ENCODE measurements around the gene CD44. TPM values are rescaled to one million over a fixed set of nuclear protein-coding genes. Genes with fewer than 3 reads are reported as not detected.

Gene CD44
- total RNA-seq, 4 donors from 2014 or later, result 861 to 1,282 (median 914) TPM

GRCh38 chr11:35122308-35122707 lies 16.7 kb upstream of the CD44 start:
- intact Hi-C loops (cut with DNase I; ENCODE audit: low total_unique reads), result loop anchor here (10.0 kb wide), 1 partner anchor 88 kb away; no protein-coding TSS in a partner anchor
- H3K4me3 ChIP-seq (ENCODE audit: low read depth, poor library complexity, severe bottlenecking), result no peak overlapping the region
- 85 to 87% methylated on average over 1 of the region's 1 CpG for WGBS, 2 donors
- TF ChIP-seq CTCF (IDR thresholded peaks at IDR 0.05) (no peak), POLR2A (IDR thresholded peaks at IDR 0.05) (no peak)
- no peak for DNase-seq (ENCODE audit: low spot score in 2 of 2)

- TF ChIP-seq POLR2A (IDR thresholded peaks at IDR 0.05) (no peak), CTCF (IDR thresholded peaks at IDR 0.05) (no peak)
- no peak for DNase-seq (ENCODE audit: low spot score in 2 of 2)
- 85 to 87% methylated on average over 6 of the region's 6 CpGs for WGBS, 2 donors
- intact Hi-C loops (cut with DNase I; ENCODE audit: low total_unique reads), result loop anchor here (10.0 kb wide), 1 partner anchor 91 kb away; no protein-coding TSS in a partner anchor
- no peak overlapping the region for H3K4me3 ChIP-seq (ENCODE audit: low read depth, poor library complexity, severe bottlenecking)
Measured at GRCh38 chr11:35126000-35126878, 12.7 kb upstream of the CD44 start.

GRCh38 chr11:35126879-35127581 lies 11.9 kb upstream of the CD44 start:
- intact Hi-C loops (cut with DNase I; ENCODE audit: low total_unique reads), result loop anchor here (10.0 kb wide), 1 partner anchor 92 kb away; no protein-coding TSS in a partner anchor
- TF ChIP-seq POLR2A (IDR thresholded peaks at IDR 0.05) (no peak), CTCF (IDR thresholded peaks at IDR 0.05) (no peak)
- WGBS, 2 donors, result 88 to 93% methylated on average over 6 of the region's 6 CpGs
- DNase-seq (ENCODE audit: low spot score in 2 of 2), result no peak
- H3K4me3 ChIP-seq (ENCODE audit: low read depth, poor library complexity, severe bottlenecking), result no peak overlapping the region

DNA sequence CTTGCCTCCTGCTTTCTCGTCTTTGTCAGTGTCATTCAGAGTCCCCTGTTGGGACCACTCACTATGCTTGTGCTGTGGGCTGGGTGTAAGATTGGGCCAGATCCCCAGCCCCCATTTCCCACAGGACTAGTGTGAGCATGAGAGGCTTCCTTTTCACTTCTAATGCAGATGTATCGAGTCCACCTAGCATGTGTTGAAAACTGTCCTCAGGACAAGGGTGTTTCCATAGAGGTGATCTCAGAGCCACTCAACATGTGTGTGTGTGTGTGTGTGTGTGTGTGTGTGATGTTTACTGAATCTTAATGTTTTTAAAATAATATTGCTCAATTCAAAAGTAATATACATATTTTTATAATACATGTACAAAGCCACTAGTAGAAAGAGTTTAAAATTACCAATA lies 11.4 kb upstream of the CD44 start:
- DNase-seq (ENCODE audit: low spot score in 2 of 2), result no peak
- H3K4me3 ChIP-seq (ENCODE audit: low read depth, poor library complexity, severe bottlenecking), result no peak overlapping the region
- 74 to 94% methylated on average over 2 of the region's 2 CpGs for WGBS, 2 donors
- intact Hi-C loops (cut with DNase I; ENCODE audit: low total_unique reads), result loop anchor here (10.0 kb wide), 1 partner anchor 93 kb away; no protein-coding TSS in a partner anchor
- TF ChIP-seq POLR2A (IDR thresholded peaks at IDR 0.05) (no peak), CTCF (IDR thresholded peaks at IDR 0.05) (no peak)

- no peak for DNase-seq (ENCODE audit: low spot score in 2 of 2)
- intact Hi-C loops (cut with DNase I; ENCODE audit: low total_unique reads), result no loop called here
- no peak for TF ChIP-seq CTCF (IDR thresholded peaks at IDR 0.05)
- no peak for TF ChIP-seq POLR2A (IDR thresholded peaks at IDR 0.05)
- H3K4me3 ChIP-seq (ENCODE audit: low read depth, poor library complexity, severe bottlenecking), result no peak overlapping the region
- 86% methylated on average over 1 of the region's 1 CpG for WGBS, 2 donors
Measured at GRCh38 chr11:35131094-35131493, 7.9 kb upstream of the CD44 start.

All from lower leg skin (tissue), 4 donors.